Keratinocyte (primary cell): ENCODE measurements around the gene TNS3. TPM values are rescaled to one million over a fixed set of nuclear protein-coding genes. Genes with fewer than 3 reads are reported as not detected.

Experiments
- DNase-seq: peaks from one replicate; pipeline ENCODE4 v3.0.0-alpha.2; 2011; ENCODE audit warnings: low read depth, missing footprints, low spot score
- FAIRE-seq: peaks from 2 replicates; lab custom pipeline; 2011; peaks lifted over from hg19 to GRCh38; lab: Jason Lieb, UNC
- H2AFZ ChIP-seq: 2 replicates; pipeline ENCODE4 v1.6.0; 2012; ENCODE audit warnings: low read length, control low read depth, inconsistent platforms; ENCODE audit not compliant: control insufficient read depth
- H3K27ac ChIP-seq: 2 replicates; pipeline ENCODE4 v1.5.1; 2011; ENCODE audit warnings: low read length; ENCODE audit not compliant: control insufficient read depth, insufficient read depth
- H3K27me3 ChIP-seq: 3 replicates; pipeline ENCODE4 v1.6.0; 2011; ENCODE audit warnings: low read length; ENCODE audit not compliant: control insufficient read depth, insufficient read depth; ENCODE audit errors: extremely low read depth
- H3K36me3 ChIP-seq, 2 experiments: 2 replicates in 1 of 2; 3 replicates in 1 of 2; pipeline ENCODE4 v1.5.1; 2011; ENCODE audit warnings: low read length in 2 of 2, mild to moderate bottlenecking in 1 of 2; ENCODE audit not compliant: control insufficient read depth in 2 of 2, insufficient read depth in 2 of 2; ENCODE audit errors: extremely low read depth in 1 of 2
- H3K4me1 ChIP-seq: 3 replicates; pipeline ENCODE4 v1.5.1; 2011; ENCODE audit warnings: low read length; ENCODE audit not compliant: control insufficient read depth, insufficient read depth; ENCODE audit errors: extremely low read depth
- H3K4me2 ChIP-seq: 3 replicates; pipeline ENCODE4 v1.6.0; 2011; ENCODE audit warnings: low read depth, low read length; ENCODE audit not compliant: control insufficient read depth, insufficient read depth; ENCODE audit errors: extremely low read depth
- H3K4me3 ChIP-seq, 3 experiments: fragments of 200-600 bp in 1 of 3; sonication (generic) in 1 of 3; 2 replicates in 2 of 3; 3 replicates in 1 of 3; pipeline ENCODE4 v1.5.1; 2011 to 2016; ENCODE audit warnings: low read length in 3 of 3, mild to moderate bottlenecking in 3 of 3, control low read depth in 2 of 3, inconsistent platforms in 1 of 3, low read depth in 1 of 3, mixed read lengths in 1 of 3, mixed run types in 1 of 3, moderate library complexity in 1 of 3; ENCODE audit not compliant: control insufficient read depth in 2 of 3, insufficient read depth in 2 of 3; ENCODE audit errors: extremely low read depth in 1 of 3
- H3K79me2 ChIP-seq: 2 replicates; pipeline ENCODE4 v1.6.0; 2012; ENCODE audit warnings: low read length; ENCODE audit not compliant: control insufficient read depth, insufficient read depth
- H3K9ac ChIP-seq: 3 replicates; pipeline ENCODE4 v1.6.0; 2011; ENCODE audit warnings: low read length; ENCODE audit not compliant: control insufficient read depth, insufficient read depth; ENCODE audit errors: extremely low read depth
- H3K9me1 ChIP-seq: 3 replicates; pipeline ENCODE4 v1.6.0; 2011; ENCODE audit warnings: low read length; ENCODE audit not compliant: control insufficient read depth, insufficient read depth; ENCODE audit errors: extremely low read depth
- H3K9me3 ChIP-seq: 2 replicates; pipeline ENCODE4 v1.5.1; 2012; ENCODE audit warnings: low read depth, low read length; ENCODE audit not compliant: control insufficient read depth
- H4K20me1 ChIP-seq: 3 replicates; pipeline ENCODE4 v1.6.0; 2011; ENCODE audit warnings: low read length; ENCODE audit not compliant: control insufficient read depth, insufficient read depth; ENCODE audit errors: extremely low read depth
- CTCF ChIP-seq, 3 experiments: IDR thresholded peaks in 1 of 3; conservative IDR thresholded peaks in 1 of 3; optimal IDR thresholded peaks in 1 of 3; 2 replicates in 2 of 3; 3 replicates in 1 of 3; pipeline versions ENCODE3 to v1.5.1; 2011; ENCODE audit warnings: low read length in 3 of 3, mild to moderate bottlenecking in 3 of 3, moderate library complexity in 2 of 3, control low read depth in 1 of 3, inconsistent platforms in 1 of 3; ENCODE audit not compliant: insufficient read depth in 2 of 3; ENCODE audit errors: extremely low read depth in 1 of 3
- EZH2 ChIP-seq: IDR thresholded peaks from one replicate; pipeline ENCODE4 v1.6.1; 2012; ENCODE audit warnings: inconsistent platforms, mild to moderate bottlenecking, low read length, moderate library complexity
- dilution Hi-C: fragments of 300-500 bp; cut with MboI; formaldehyde crosslinking; loops from one replicate; pipeline ENCODE4 v1.7.0; 2020; ENCODE audit warnings: low sequenced_read_pairs; ENCODE audit not compliant: extremely low pct_ligation_motif_present
- polyA plus RNA-seq, 5 experiments: library from polyadenylated mRNA; depleted of rRNA in 3 of 5; stranded (reverse) in 3 of 5; stranded (forward) in 1 of 5; unstranded in 1 of 5; fragments of >200 nt; gene quantifications; 1 replicate in 1 of 5; 2 replicates in 3 of 5; 3 replicates in 1 of 5; pipeline versions ENCODE4 v1.2.1 to v1.2.3, GENCODE V29; 2011 to 2012; ENCODE audit warnings: missing spikeins in 2 of 5, low read depth in 1 of 5, low replicate concordance in 1 of 5

TNS3 gene
- polyA plus RNA-seq, 1 donor (not counting 4 experiments of a cell fraction or from before 2014, with no cell fraction given): 3.9 TPM

DNA sequence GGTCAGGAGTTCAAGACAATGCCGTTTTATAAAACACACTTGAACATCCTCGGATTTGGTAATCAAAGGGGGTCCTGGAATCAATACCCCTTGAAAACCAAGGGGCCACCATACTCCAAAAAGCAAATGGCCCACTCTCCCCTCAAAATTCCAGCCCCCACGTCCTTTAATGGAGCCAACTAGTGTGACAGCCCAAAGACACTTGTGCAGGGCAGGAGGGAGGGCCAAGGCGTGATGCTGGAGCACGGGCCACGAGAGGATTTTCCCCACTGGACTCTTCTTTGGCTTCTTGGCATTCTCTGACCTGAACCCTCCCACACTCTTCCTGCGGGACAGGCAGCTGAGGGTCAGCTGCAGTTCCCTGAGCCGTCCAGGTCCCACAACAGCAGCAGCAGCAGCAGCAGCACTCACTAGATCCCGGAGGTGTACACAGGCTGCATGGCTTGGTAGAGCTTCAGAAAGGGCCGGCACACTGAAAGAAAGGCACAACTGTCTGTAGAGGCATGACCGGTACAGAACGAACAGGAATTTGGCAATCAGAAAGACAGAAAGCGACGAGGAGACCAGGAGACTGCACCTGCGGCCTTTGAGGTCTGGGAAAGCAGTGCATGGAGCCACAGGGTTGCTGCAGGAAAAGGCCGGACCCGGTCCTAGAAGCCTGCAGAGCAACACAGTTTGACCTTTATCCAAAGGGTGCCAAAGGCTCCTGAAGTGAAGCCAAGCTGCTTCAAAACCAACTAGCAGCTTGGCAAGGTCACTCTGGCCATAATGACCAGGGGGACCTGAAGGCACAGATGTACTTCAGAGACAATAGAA, 168.2 kb downstream of the TNS3 start:
- no peak overlapping the region for H3K4me2 ChIP-seq
- H2AFZ ChIP-seq: no peak overlapping the region
- no peak for DNase-seq
- H3K79me2 ChIP-seq: no peaks in the 10 kb centered on the region
- TF ChIP-seq EZH2: no peak
- no peak for TF ChIP-seq CTCF (optimal IDR thresholded peaks at IDR 0.05 in 1 of 3, IDR thresholded peaks at IDR 0.05 in 1 of 3, conservative IDR thresholded peaks at IDR 0.05 in 1 of 3; ENCODE audit: extremely low read depth in 1 of 3, insufficient read depth in 2 of 3, low read length in 3 of 3)
- no peaks in the 10 kb centered on the region for H4K20me1 ChIP-seq
- H3K27me3 ChIP-seq: no peaks in the 10 kb centered on the region
- dilution Hi-C loops: no loop called here
- H3K27ac ChIP-seq: no peak overlapping the region
- no peaks in the 10 kb centered on the region for H3K9me1 ChIP-seq
- FAIRE-seq: no peak
- no peak overlapping the region for H3K4me3 ChIP-seq
- H3K9ac ChIP-seq: no peak overlapping the region
- no peaks in the 10 kb centered on the region for H3K9me3 ChIP-seq
- H3K36me3 ChIP-seq: no peaks in the 10 kb centered on the region
- H3K4me1 ChIP-seq: peaks cover 10% of the 10 kb centered on the region

DNA sequence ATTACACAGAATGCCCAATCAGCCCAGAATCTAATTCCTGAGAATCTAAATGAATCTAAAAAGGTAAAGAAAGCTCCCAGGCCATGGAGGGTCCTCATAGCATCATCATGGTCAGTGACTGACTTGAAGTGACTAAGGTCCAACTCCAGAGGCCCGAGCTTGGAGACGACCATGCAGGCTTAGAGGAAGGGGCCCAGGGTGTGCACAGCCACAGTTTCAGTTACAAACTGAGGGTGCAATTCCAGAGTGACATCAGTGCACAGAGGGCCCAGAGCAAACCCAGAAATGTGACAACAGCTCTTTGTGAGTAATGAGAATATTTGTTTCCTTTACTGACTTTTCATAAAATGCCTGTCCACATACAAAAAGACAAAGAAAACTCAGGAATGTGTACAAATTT, 170.0 kb downstream of the TNS3 start:
- H4K20me1 ChIP-seq: no peaks in the 10 kb centered on the region
- no peak overlapping the region for H2AFZ ChIP-seq
- dilution Hi-C loops: no loop called here
- no peak overlapping the region for H3K4me3 ChIP-seq
- H3K9me1 ChIP-seq: no peaks in the 10 kb centered on the region
- FAIRE-seq: no peak
- no peaks in the 10 kb centered on the region for H3K9me3 ChIP-seq
- peaks cover 10% of the 10 kb centered on the region for H3K4me1 ChIP-seq
- H3K4me2 ChIP-seq: no peak overlapping the region
- DNase-seq: no peak
- no peaks in the 10 kb centered on the region for H3K79me2 ChIP-seq
- H3K27ac ChIP-seq: no peak overlapping the region
- H3K9ac ChIP-seq: no peak overlapping the region
- TF ChIP-seq CTCF (optimal IDR thresholded peaks at IDR 0.05 in 1 of 3, IDR thresholded peaks at IDR 0.05 in 1 of 3, conservative IDR thresholded peaks at IDR 0.05 in 1 of 3; ENCODE audit: extremely low read depth in 1 of 3, insufficient read depth in 2 of 3, low read length in 3 of 3) (no peak), EZH2 (no peak)
- H3K36me3 ChIP-seq: no peaks in the 10 kb centered on the region
- H3K27me3 ChIP-seq: no peaks in the 10 kb centered on the region
